Measurements from ENCODE around the gene CYSRT1. TPM values are rescaled to one million over a fixed set of nuclear protein-coding genes. Genes with fewer than 3 reads are reported as not detected.
A peak's percentile ranks its signal among the peaks of the same experiment; 100 is the strongest.

Gene CYSRT1
- total and polyA plus RNA-seq, 7 experiments from 2014 or later, result 0.45 to 0.63 (median 0.49) TPM; not detected in 3

DNA sequence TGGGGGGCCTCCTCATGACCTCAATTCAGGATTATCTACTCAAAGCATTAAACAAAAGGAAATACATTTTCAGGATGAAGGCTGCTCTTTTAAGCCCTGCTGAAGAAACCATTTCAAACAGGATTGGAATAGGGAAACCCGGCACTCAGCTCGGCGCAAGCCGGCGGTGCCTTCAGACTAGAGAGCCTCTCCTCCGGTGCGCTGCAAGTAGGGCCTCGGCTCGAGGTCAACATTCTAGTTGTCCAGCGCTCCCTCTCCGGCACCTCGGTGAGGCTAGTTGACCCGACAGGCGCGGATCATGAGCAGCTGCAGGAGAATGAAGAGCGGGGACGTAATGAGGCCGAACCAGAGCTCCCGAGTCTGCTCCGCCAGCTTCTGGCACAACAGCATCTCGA is 20.2 kb upstream of the CYSRT1 start:
- CTCF ChIA-PET, result interaction anchor here (0.7 to 2.1 kb wide), 2 partner anchors 30 to 109 kb away, joined by 3 to 6 read pairs; no protein-coding TSS in a partner anchor
- H3K4me1 ChIP-seq (ENCODE audit: control insufficient read depth in 2 of 2, insufficient read depth in 2 of 2, low read length in 2 of 2), result peaks cover 32 to 35% of the 10 kb centered on the region in 2 donors
- POLR2A ChIA-PET, result interaction anchor here (1.2 to 9.0 kb wide), 7 partner anchors 9 to 78 kb away, joined by 3 to 136 read pairs (median 6); partner anchors contain the start of genes ANAPC2, CYSRT1, RNF208 and SSNA1
- no peaks in the 10 kb centered on the region for H3K27me3 Mint-ChIP-seq
- H3K4me3 ChIP-seq (ENCODE audit: low read length), result peak overlapping the region; percentile 98
- H3K36me3 ChIP-seq (ENCODE audit: control insufficient read depth in 2 of 3, insufficient read depth in 3 of 3, low read length in 3 of 3), result peaks cover 0 to 10% (median 0%) of the 10 kb centered on the region in 3 experiments
- H3K9me3 Mint-ChIP-seq, result peaks cover 0 to 7% (median 0%) of the 10 kb centered on the region in 11 donors
- H3K27me3 ChIP-seq (ENCODE audit: control insufficient read depth in 2 of 2, insufficient read depth in 2 of 2, low read length in 2 of 2), result no peaks in the 10 kb centered on the region
- no peak for DNase-seq
- peaks cover 30 to 57% (median 41%) of the 10 kb centered on the region in 7 donors for H3K4me1 Mint-ChIP-seq
- H3K9me3 ChIP-seq (ENCODE audit: control insufficient read depth in 2 of 3, low read length in 3 of 3), result no peaks in the 10 kb centered on the region
- peak overlapping the region; percentile 87 to 97 (median 93) for H3K27ac Mint-ChIP-seq
- intact Hi-C loops (cut with micrococcal nuclease), result loop anchor here (1.0 to 10.0 kb wide), 7 partner anchors 16 to 260 kb away; partner anchors contain the start of genes ANAPC2 (in 2 of the 2), SSNA1 (in 2 of the 2), TUBB4B (in 2 of the 2) and C8G (in 1 of the 2)
- ATAC-seq, result no peak
- H3K36me3 Mint-ChIP-seq, result peaks cover 0 to 6% (median 0%) of the 10 kb centered on the region in 5 donors
- H3K27ac ChIP-seq (ENCODE audit: low read depth, low read length), result peak overlapping the region; percentile 96
- H3K4me3 Mint-ChIP-seq, result peak overlapping the region; percentile 90 to 95 (median 92)

DNA sequence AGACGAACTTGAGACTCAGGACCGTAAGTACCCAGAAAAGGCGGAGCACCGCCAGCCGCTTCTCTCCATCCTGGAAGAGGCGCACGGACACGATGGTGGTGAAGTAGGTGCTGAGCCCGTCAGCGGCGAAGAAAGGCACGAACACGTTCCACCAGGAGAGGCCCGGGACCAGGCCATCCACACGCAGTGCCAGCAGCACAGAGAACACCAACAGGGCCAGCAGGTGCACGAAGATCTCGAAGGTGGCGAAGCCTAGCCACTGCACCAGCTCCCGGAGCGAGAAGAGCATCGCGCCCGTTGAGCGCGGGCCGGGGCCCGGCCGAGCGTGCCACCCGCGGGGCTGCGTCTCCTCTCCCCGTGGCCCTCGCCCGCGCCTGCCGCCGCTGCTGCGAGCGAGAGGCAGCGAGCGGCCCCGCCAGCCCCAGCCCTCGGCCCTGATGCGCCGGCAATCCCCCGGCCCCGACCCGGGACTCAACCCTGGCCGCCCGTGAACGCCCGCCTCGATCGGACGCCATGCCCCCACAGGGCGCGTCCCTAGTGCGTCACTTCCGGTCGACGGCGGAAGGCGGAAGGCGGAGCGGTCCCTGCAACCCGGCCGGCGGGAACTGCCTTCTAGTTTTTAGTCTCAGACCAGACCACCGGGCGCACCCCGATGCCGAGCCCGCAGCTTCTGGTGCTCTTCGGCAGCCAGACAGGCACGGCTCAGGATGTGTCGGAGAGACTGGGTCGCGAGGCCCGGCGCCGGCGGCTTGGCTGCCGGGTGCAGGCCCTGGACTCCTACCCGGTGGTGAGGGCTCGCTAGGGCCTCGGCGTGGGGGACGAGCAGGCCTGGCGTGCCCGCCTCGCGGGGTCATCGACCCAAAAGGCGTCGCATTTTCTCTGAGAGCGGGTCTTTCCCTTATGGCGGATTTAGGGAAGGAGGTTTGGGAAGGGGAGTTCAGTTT is 19.6 kb upstream of the CYSRT1 start, which contains the start of the genes NDOR1 and TMEM203:
TSS of gene NDOR1 (plus strand) at position 575 of the 944 bp plus-strand sequence. CDS start at position 653, 78 bp downstream.
TSS of gene TMEM203 (minus strand) at position 523 of the 944 bp plus-strand sequence. CDS start at position 289, 234 bp downstream.
- H3K4me3 Mint-ChIP-seq, result peak within 1 kb of the TSS; percentile 90 to 95 (median 92)
- H3K4me1 Mint-ChIP-seq, result peaks cover 30 to 57% (median 41%) of the 10 kb centered on the region in 7 donors

DNA sequence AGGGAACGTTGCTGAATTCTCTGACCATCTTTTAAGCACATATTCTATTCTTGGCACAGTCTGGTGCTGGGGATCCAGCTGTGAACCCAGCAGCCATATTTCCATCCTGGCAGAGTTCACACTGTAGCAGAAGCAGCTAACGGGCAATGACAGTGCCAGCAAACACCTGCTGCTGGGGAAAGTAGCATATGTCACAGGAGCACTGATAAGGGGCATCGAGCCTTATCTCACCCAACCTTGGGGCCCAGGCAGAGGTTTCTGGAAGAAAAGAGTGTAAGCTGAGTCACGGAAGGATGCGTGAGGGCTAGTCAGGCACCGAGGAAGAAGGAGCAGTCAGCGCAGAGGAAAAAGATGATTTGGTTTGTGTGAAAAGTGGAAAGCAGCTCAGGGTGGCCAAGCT is 18.4 kb upstream of the CYSRT1 start:
- H3K27ac ChIP-seq (ENCODE audit: low read depth, low read length), result peak overlapping the region; percentile 96
- H3K27me3 ChIP-seq (ENCODE audit: control insufficient read depth in 2 of 2, insufficient read depth in 2 of 2, low read length in 2 of 2), result no peaks in the 10 kb centered on the region
- peaks cover 0 to 7% (median 2%) of the 10 kb centered on the region in 5 donors for H3K36me3 Mint-ChIP-seq
- H3K4me1 Mint-ChIP-seq, result peaks cover 26 to 49% (median 37%) of the 10 kb centered on the region in 7 donors
- H3K27me3 Mint-ChIP-seq, result no peaks in the 10 kb centered on the region
- peaks cover 0 to 15% (median 0%) of the 10 kb centered on the region in 3 experiments for H3K36me3 ChIP-seq (ENCODE audit: control insufficient read depth in 2 of 3, insufficient read depth in 3 of 3, low read length in 3 of 3)
- DNase-seq (no peak), ATAC-seq (no peak)
- H3K9me3 Mint-ChIP-seq, result peaks cover 0 to 7% (median 0%) of the 10 kb centered on the region in 11 donors
- no peaks in the 10 kb centered on the region for H3K9me3 ChIP-seq (ENCODE audit: control insufficient read depth in 2 of 3, low read length in 3 of 3)
- peaks cover 26 to 30% of the 10 kb centered on the region in 2 donors for H3K4me1 ChIP-seq (ENCODE audit: control insufficient read depth in 2 of 2, insufficient read depth in 2 of 2, low read length in 2 of 2)
- H3K4me3 ChIP-seq (ENCODE audit: low read length), result peak overlapping the region; percentile 98
- ChIA-PET CTCF (no interaction called here), POLR2A (interaction anchor here (1.4 to 9.0 kb wide), 3 partner anchors 16 to 30 kb away, joined by 3 to 136 read pairs (median 42); partner anchors contain the start of genes ANAPC2, CYSRT1, RNF208 and SSNA1)
- H3K27ac Mint-ChIP-seq, result peak overlapping the region; percentile 81 to 97 (median 90)
- H3K4me3 Mint-ChIP-seq, result peak overlapping the region; percentile 86 to 95 (median 92)
- intact Hi-C loops (cut with micrococcal nuclease), result loop anchor here in 1 of 2 donors (10.0 kb wide), 1 partner anchor 262 kb away; the partner anchor contains the start of genes C8G and FBXW5

More for the DNA sequence above, 19.6 kb upstream of the CYSRT1 start, which contains the start of the genes NDOR1 and TMEM203:
- H3K27me3 ChIP-seq (ENCODE audit: control insufficient read depth in 2 of 2, insufficient read depth in 2 of 2, low read length in 2 of 2), result no peaks in the 10 kb centered on the region
- Mint-ChIP-seq H3K36me3 (peaks cover 0 to 7% (median 2%) of the 10 kb centered on the region in 5 donors), H3K9me3 (peaks cover 0 to 7% (median 0%) of the 10 kb centered on the region in 11 donors), H3K27ac (peak within 1 kb of the TSS; percentile 87 to 97 (median 93)), H3K27me3 (no peaks in the 10 kb centered on the region)
- peaks cover 0 to 15% (median 0%) of the 10 kb centered on the region in 3 experiments for H3K36me3 ChIP-seq (ENCODE audit: control insufficient read depth in 2 of 3, insufficient read depth in 3 of 3, low read length in 3 of 3)
- intact Hi-C loops (cut with micrococcal nuclease), result loop anchor here (1.0 to 10.0 kb wide), 7 partner anchors 17 to 261 kb away; partner anchors contain the start of genes ANAPC2 (in 2 of the 2), SSNA1 (in 2 of the 2), TUBB4B (in 2 of the 2) and C8G (in 1 of the 2)
- ChIA-PET POLR2A (interaction anchor here (1.2 to 9.0 kb wide), 8 partner anchors 9 to 78 kb away, joined by 3 to 136 read pairs (median 6); partner anchors contain the start of genes ANAPC2, CYSRT1, RNF208 and SSNA1), CTCF (interaction anchor here (0.7 to 2.1 kb wide), 2 partner anchors 30 to 110 kb away, joined by 3 to 6 read pairs; no protein-coding TSS in a partner anchor)
- H3K9me3 ChIP-seq (ENCODE audit: control insufficient read depth in 2 of 3, low read length in 3 of 3), result no peaks in the 10 kb centered on the region
- peaks cover 32 to 35% of the 10 kb centered on the region in 2 donors for H3K4me1 ChIP-seq (ENCODE audit: control insufficient read depth in 2 of 2, insufficient read depth in 2 of 2, low read length in 2 of 2)
- H3K4me3 ChIP-seq (ENCODE audit: low read length), result peak within 1 kb of the TSS; percentile 98
- ATAC-seq, result peak; percentile 60
- H3K27ac ChIP-seq (ENCODE audit: low read depth, low read length), result peak within 1 kb of the TSS; percentile 96
- peak; percentile 84 to 98 (median 91) for DNase-seq

DNA sequence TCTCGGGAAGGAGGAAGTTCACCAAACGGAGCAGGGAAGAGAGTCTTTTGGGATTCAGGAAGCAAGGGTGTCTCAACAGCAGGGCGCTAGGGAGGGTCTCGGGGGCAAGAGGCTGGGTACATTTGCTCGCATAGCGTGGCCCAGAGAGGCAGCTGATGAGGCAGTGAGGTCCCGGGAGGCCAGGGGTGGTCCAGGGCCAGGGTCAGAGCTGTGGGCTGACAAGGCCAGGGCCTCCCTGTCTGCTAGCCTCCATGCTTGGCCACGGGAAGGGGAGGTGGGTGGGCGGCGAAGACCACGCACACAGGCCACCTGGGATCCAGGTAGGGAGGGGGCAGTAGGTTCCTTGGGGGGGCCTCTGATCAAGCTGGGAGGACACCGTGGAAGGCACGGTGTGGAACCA is 13.4 kb upstream of the CYSRT1 start:
- Histone ChIP-seq H3K4me1 (ENCODE audit: control insufficient read depth in 2 of 2, insufficient read depth in 2 of 2, low read length in 2 of 2) (peaks cover 2 to 5% of the 10 kb centered on the region in 2 donors), H3K9me3 (ENCODE audit: control insufficient read depth in 2 of 3, low read length in 3 of 3) (no peaks in the 10 kb centered on the region), H3K4me3 (ENCODE audit: low read length) (no peak overlapping the region), H3K36me3 (ENCODE audit: control insufficient read depth in 2 of 3, insufficient read depth in 3 of 3, low read length in 3 of 3) (peaks cover 0 to 37% (median 0%) of the 10 kb centered on the region in 3 experiments), H3K27ac (ENCODE audit: low read depth, low read length) (no peak overlapping the region), H3K27me3 (ENCODE audit: control insufficient read depth in 2 of 2, insufficient read depth in 2 of 2, low read length in 2 of 2) (no peaks in the 10 kb centered on the region)
- Mint-ChIP-seq H3K36me3 (peaks cover 0 to 7% (median 4%) of the 10 kb centered on the region in 5 donors), H3K27me3 (no peaks in the 10 kb centered on the region), H3K9me3 (peaks cover 0 to 3% (median 0%) of the 10 kb centered on the region in 11 donors), H3K27ac (no peak overlapping the region), H3K4me3 (no peak overlapping the region), H3K4me1 (peaks cover 11 to 20% (median 14%) of the 10 kb centered on the region in 7 donors)
- ATAC-seq (no peak), DNase-seq (no peak)
- intact Hi-C loops (cut with micrococcal nuclease), result no loop called here
- POLR2A ChIA-PET, result interaction anchor here (0.9 kb wide), 1 partner anchor 10 kb away, joined by 4 read pairs; no protein-coding TSS in a partner anchor
- CTCF ChIA-PET, result no interaction called here

GRCh38 chr9:137212520-137212919 is 12.5 kb upstream of the CYSRT1 start:
- H3K36me3 Mint-ChIP-seq, result peaks cover 0 to 4% (median 0%) of the 10 kb centered on the region in 5 donors
- Histone ChIP-seq H3K9me3 (ENCODE audit: control insufficient read depth in 2 of 3, low read length in 3 of 3) (no peaks in the 10 kb centered on the region), H3K27me3 (ENCODE audit: control insufficient read depth in 2 of 2, insufficient read depth in 2 of 2, low read length in 2 of 2) (no peaks in the 10 kb centered on the region), H3K4me3 (ENCODE audit: low read length) (no peak overlapping the region), H3K4me1 (ENCODE audit: control insufficient read depth in 2 of 2, insufficient read depth in 2 of 2, low read length in 2 of 2) (no peaks in the 10 kb centered on the region), H3K27ac (ENCODE audit: low read depth, low read length) (no peak overlapping the region), H3K36me3 (ENCODE audit: control insufficient read depth in 2 of 3, insufficient read depth in 3 of 3, low read length in 3 of 3) (peaks cover 0 to 39% (median 0%) of the 10 kb centered on the region in 3 experiments)
- intact Hi-C loops (cut with micrococcal nuclease), result no loop called here
- H3K4me3 Mint-ChIP-seq, result no peak overlapping the region
- ChIA-PET CTCF (no interaction called here), POLR2A (interaction anchor here (0.9 kb wide), 1 partner anchor 11 kb away, joined by 4 read pairs; no protein-coding TSS in a partner anchor)
- no peak overlapping the region for H3K27ac Mint-ChIP-seq
- no peaks in the 10 kb centered on the region for H3K9me3 Mint-ChIP-seq
- H3K4me1 Mint-ChIP-seq, result peaks cover 1 to 10% (median 4%) of the 10 kb centered on the region in 7 donors
- DNase-seq (no peak), ATAC-seq (no peak)
- no peaks in the 10 kb centered on the region for H3K27me3 Mint-ChIP-seq

Measured in naive thymus-derived CD4-positive, alpha-beta T cell (primary cell).